Neuronal stem cell (in vitro differentiated cells): Measurements from ENCODE around the gene ADCY3.

Experiments used
- DNase-seq: peaks from one replicate; pipeline ENCODE4 v3.0.0-alpha.2; 2013; ENCODE audit warnings: low spot score
- H2AFZ ChIP-seq: one replicate; pipeline ENCODE4 v1.6.1; 2013; ENCODE audit warnings: mild to moderate bottlenecking, low read length, inconsistent platforms
- H2AK5ac ChIP-seq: 2 replicates; pipeline ENCODE4 v1.6.1; 2013; ENCODE audit warnings: low read depth, mild to moderate bottlenecking, inconsistent platforms, low read length, moderate library complexity, mixed read lengths
- H2BK120ac ChIP-seq: 2 replicates; pipeline ENCODE4 v1.6.1; 2013; ENCODE audit warnings: low read depth, mild to moderate bottlenecking, inconsistent platforms, low read length, moderate library complexity, mixed read lengths
- H2BK12ac ChIP-seq: one replicate; pipeline ENCODE4 v1.6.1; 2013; ENCODE audit warnings: low read length, inconsistent platforms
- H2BK15ac ChIP-seq: 2 replicates; pipeline ENCODE4 v1.6.1; 2013; ENCODE audit warnings: mild to moderate bottlenecking, low read length, inconsistent platforms, mixed read lengths
- H2BK5ac ChIP-seq: one replicate; pipeline ENCODE4 v1.6.1; 2013; ENCODE audit warnings: inconsistent platforms, mild to moderate bottlenecking, low read length, moderate library complexity
- H3K14ac ChIP-seq: one replicate; pipeline ENCODE4 v1.6.1; 2013; ENCODE audit warnings: low read length, inconsistent platforms
- H3K18ac ChIP-seq: 2 replicates; pipeline ENCODE4 v1.6.1; 2013; ENCODE audit warnings: low read length, inconsistent platforms
- H3K23ac ChIP-seq: 2 replicates; pipeline ENCODE4 v1.6.1; 2013; ENCODE audit warnings: low read depth, mild to moderate bottlenecking, mixed read lengths, low read length, inconsistent platforms; ENCODE audit not compliant: poor library complexity
- H3K27ac ChIP-seq: replicated peaks from 3 replicates; pipeline ENCODE4 v1.5.1; 2013; ENCODE audit warnings: low read length, inconsistent platforms
- H3K27me3 ChIP-seq, 3 experiments: 2 replicates each; pipeline ENCODE4 v1.6.1; 2013; ENCODE audit warnings: low read length in 3 of 3, mild to moderate bottlenecking in 2 of 3, inconsistent platforms in 1 of 3, low read depth in 1 of 3, mixed read lengths in 1 of 3, moderate library complexity in 1 of 3; ENCODE audit not compliant: control insufficient read depth in 3 of 3, insufficient read depth in 3 of 3
- H3K36me3 ChIP-seq, 2 donors: replicated peaks in 1 of 2; 2 replicates each; pipeline ENCODE4 v1.6.1; 2013; ENCODE audit warnings: low read length in 2 of 2; ENCODE audit not compliant: control insufficient read depth in 2 of 2, insufficient read depth in 2 of 2
- H3K4ac ChIP-seq: 2 replicates; pipeline ENCODE4 v1.6.1; 2013; ENCODE audit warnings: inconsistent platforms, mild to moderate bottlenecking, low read length, moderate library complexity
- H3K4me1 ChIP-seq, 2 donors: 1 replicate in 1 of 2; 2 replicates in 1 of 2; pipeline ENCODE4 v1.6.1; 2013; ENCODE audit warnings: low read length in 2 of 2, low read depth in 1 of 2; ENCODE audit not compliant: control insufficient read depth in 2 of 2, insufficient read depth in 1 of 2
- H3K4me2 ChIP-seq: one replicate; pipeline ENCODE4 v1.6.1; 2013; ENCODE audit warnings: mild to moderate bottlenecking, low read length, inconsistent platforms; ENCODE audit not compliant: insufficient read depth, poor library complexity, severe bottlenecking
- H3K4me3 ChIP-seq, 2 donors: 2 replicates each; pipeline ENCODE4 v1.5.1; 2013; ENCODE audit warnings: low read length in 2 of 2, mild to moderate bottlenecking in 2 of 2, inconsistent platforms in 1 of 2, moderate library complexity in 1 of 2
- H3K79me1 ChIP-seq: one replicate; pipeline ENCODE4 v1.6.1; 2013; ENCODE audit warnings: low read depth, mild to moderate bottlenecking, inconsistent platforms, low read length, moderate library complexity
- H3K9ac ChIP-seq: one replicate; pipeline ENCODE4 v1.6.1; 2013; ENCODE audit warnings: mild to moderate bottlenecking, low read depth, low read length, inconsistent platforms; ENCODE audit not compliant: poor library complexity
- H3K9me3 ChIP-seq, 2 donors: replicated peaks in 1 of 2; 2 replicates each; pipeline versions ENCODE3 to v1.6.1; 2013; ENCODE audit warnings: low read length in 2 of 2, mild to moderate bottlenecking in 2 of 2, inconsistent platforms in 1 of 2, low read depth in 1 of 2, mixed read lengths in 1 of 2, moderate library complexity in 1 of 2; ENCODE audit not compliant: control insufficient read depth in 2 of 2, insufficient read depth in 1 of 2
- H4K8ac ChIP-seq: one replicate; pipeline ENCODE4 v1.6.1; 2013; ENCODE audit warnings: low read depth, mild to moderate bottlenecking, inconsistent platforms, low read length, moderate library complexity
- H4K91ac ChIP-seq: one replicate; pipeline ENCODE4 v1.6.1; 2013; ENCODE audit warnings: low read length, low read depth, mild to moderate bottlenecking, inconsistent platforms; ENCODE audit not compliant: poor library complexity
- WGBS, 2 donors: extraction: QIAGEN DNeasy Blood & Tissue Kit; methylation state at CpG; one replicate each; pipeline ENCODE4 v1.1.7; 2013; ENCODE audit warnings: missing lambda C conversion rate in 2 of 2, mixed read lengths in 1 of 2; ENCODE audit not compliant: insufficient read length in 2 of 2, insufficient replicate concordance in 1 of 2; ENCODE audit errors: extremely low coverage in 2 of 2; 5-methylcytosine and 5-hydroxymethylcytosine counted together

The ADCY3 gene

DNA sequence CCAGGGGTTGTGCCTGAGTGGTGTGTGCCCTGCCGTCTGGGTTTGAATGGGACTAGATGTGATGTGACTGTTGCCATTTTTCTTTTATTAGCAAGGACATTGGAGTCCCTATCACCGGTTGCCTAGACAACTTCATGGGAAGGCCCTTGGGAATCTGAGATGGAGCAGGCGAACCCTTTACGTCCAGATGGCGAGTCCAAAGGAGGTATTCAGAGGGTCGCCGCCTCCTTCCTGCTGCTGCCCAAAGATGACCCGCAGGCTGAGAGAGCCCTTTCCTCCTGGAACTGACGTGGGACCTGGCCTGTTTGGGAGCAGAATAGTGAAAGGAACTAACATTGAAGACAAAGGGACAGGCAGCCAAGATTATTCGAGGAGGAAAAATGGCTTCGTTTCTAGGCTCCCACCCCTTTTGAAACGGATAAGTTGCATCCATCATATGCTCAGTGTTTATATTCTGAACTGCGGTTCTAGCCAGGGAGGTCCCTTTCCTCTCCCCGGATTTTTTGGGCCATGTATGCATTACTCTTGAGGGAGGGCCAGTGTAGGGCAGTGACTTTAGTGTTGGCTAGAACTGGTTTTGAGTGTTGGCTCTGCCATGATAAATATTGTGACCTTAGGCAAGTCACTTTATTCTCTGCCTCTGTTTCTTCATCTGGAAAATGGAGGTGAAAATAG, 126.1 kb downstream of the ADCY3 start:
- H4K91ac ChIP-seq: peak overlapping the region; percentile 9
- no peak overlapping the region for H3K14ac ChIP-seq
- H3K27ac ChIP-seq: peak overlapping the region; percentile 98
- H3K4ac ChIP-seq: no peak overlapping the region
- peak overlapping the region; percentile 34 for H3K23ac ChIP-seq
- H2AK5ac ChIP-seq: peak overlapping the region; percentile 1
- H2AFZ ChIP-seq: peak overlapping the region; percentile 94
- no CpG with 5 or more reads among the region's 14 CpGs for WGBS, 2 donors
- H3K18ac ChIP-seq: peak overlapping the region; percentile 89
- H3K9ac ChIP-seq: peak overlapping the region; percentile 87
- H3K4me3 ChIP-seq: peak overlapping the region; percentile 78 to 88
- no peaks in the 10 kb centered on the region for H3K27me3 ChIP-seq
- no peak overlapping the region for H2BK15ac ChIP-seq
- H4K8ac ChIP-seq: no peak overlapping the region
- peaks cover 2% of the 10 kb centered on the region for H3K79me1 ChIP-seq
- peak overlapping the region; percentile 99 for H2BK120ac ChIP-seq
- peak overlapping the region; percentile 99 for H2BK5ac ChIP-seq
- H3K36me3 ChIP-seq: peaks cover 15 to 52% of the 10 kb centered on the region in 2 donors
- H3K4me2 ChIP-seq: peak overlapping the region; percentile 73
- H3K9me3 ChIP-seq: peaks cover 6 to 20% of the 10 kb centered on the region in 2 donors
- peak; percentile 49 for DNase-seq
- no peak overlapping the region for H2BK12ac ChIP-seq
- peaks cover 5 to 6% of the 10 kb centered on the region in 2 donors for H3K4me1 ChIP-seq

DNA sequence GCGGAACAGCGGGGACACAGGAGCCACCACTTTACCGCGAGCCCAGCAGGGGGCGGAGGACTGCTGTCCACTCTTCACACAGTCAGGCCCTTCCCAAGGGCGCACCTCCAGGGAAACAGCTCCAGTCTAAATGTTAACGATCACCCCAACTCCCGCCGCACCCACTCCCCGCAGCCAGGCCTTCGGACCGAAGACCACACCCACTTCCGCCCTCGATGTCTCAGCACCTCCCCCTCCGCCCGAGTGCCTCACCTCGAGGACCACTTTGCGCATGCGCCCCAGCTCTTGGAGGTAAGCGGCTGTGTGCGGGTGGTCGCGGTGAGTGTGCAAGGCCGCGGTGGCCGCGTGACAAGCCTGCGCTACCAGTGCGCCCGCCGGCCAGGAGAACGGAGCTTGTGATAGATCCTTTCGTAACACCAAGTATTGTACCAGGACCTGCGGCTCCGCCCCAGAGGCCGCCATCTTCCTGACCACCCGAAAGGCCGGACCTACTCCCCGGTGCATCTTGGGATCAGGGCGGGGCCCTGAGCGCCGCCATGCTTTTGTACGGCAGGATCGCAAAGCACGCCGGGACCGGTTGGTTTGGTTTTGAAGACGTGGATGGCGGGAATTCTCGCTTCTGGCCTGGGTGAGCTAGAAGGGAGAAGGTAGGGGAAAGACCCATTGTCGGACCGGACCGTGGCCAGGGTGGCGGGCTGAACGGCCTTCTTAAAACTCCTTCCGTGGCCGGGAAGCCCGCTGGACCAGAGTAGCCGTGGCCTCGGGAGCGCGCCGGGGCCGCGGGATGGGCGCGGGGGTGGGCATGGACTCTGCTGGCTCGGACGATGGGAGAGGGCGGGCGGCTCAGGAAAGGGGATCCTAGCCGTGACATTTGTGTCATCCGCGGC, 126.9 kb downstream of the ADCY3 start, which contains the start of the genes CENPO and PTRHD1:
TSS of gene CENPO (plus strand) at position 552 of the 887 bp plus-strand sequence. CDS start 495 bp downstream, outside the sequence.
TSS of gene PTRHD1 (minus strand) at position 518 of the 887 bp plus-strand sequence. CDS start at position 504, 14 bp downstream.
- Histone ChIP-seq H3K9me3 (peaks cover 6 to 19% of the 10 kb centered on the region in 2 donors), H4K91ac (peak within 1 kb of the TSS; percentile 89), H2BK15ac (peak within 1 kb of the TSS; percentile 96), H2BK12ac (no peak within 1 kb of the TSS), H2BK120ac (peak within 1 kb of the TSS; percentile 99), H3K4me2 (peak within 1 kb of the TSS; percentile 73), H3K14ac (peak within 1 kb of the TSS; percentile 49), H4K8ac (no peak within 1 kb of the TSS), H3K4me3 (peak within 1 kb of the TSS; percentile 78 to 88), H3K36me3 (peaks cover 15 to 46% of the 10 kb centered on the region in 2 donors), H2AFZ (peak within 1 kb of the TSS; percentile 94), H3K27me3 (no peaks in the 10 kb centered on the region), H2AK5ac (peak within 1 kb of the TSS; percentile 1), H2BK5ac (peak within 1 kb of the TSS; percentile 99), H3K27ac (peak within 1 kb of the TSS; percentile 98), H3K79me1 (peaks cover 2% of the 10 kb centered on the region), H3K9ac (peak within 1 kb of the TSS; percentile 100), H3K4me1 (peaks cover 5 to 6% of the 10 kb centered on the region in 2 donors), H3K4ac (peak within 1 kb of the TSS; percentile 84), H3K23ac (peak within 1 kb of the TSS; percentile 96), H3K18ac (peak within 1 kb of the TSS; percentile 100)
- peak; percentile 96 for DNase-seq
- WGBS, 2 donors: no CpG with 5 or more reads among the region's 74 CpGs

DNA sequence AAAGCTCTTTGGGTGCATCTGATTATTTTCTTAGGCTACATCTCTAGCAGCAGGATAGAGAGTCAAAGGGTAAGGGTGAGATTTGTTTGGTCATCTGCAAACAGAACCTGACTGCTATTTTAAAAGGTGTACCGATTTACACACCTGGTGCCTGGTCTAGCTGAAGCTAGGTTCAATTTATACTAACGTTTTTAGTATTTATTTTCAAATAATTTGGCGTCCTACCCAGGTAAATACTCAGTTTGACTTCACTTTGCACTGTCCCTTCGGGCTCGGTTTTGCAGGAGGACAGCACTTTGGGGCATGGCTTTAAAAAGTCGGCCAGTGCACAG, 127.5 kb downstream of the ADCY3 start:
- Histone ChIP-seq H3K4me2 (peak overlapping the region; percentile 57), H3K9me3 (peaks cover 3 to 13% of the 10 kb centered on the region in 2 donors), H3K27ac (peak overlapping the region; percentile 98)

More for the DNA sequence above, 127.5 kb downstream of the ADCY3 start:
- H4K8ac ChIP-seq: no peak overlapping the region
- H3K79me1 ChIP-seq: peaks cover 2% of the 10 kb centered on the region
- H2BK5ac ChIP-seq: peak overlapping the region; percentile 99
- H3K23ac ChIP-seq: peak overlapping the region; percentile 96
- no peak overlapping the region for H2BK120ac ChIP-seq
- H3K4me1 ChIP-seq: peaks cover 5 to 6% of the 10 kb centered on the region in 2 donors
- H2AK5ac ChIP-seq: no peak overlapping the region
- H4K91ac ChIP-seq: no peak overlapping the region
- H2AFZ ChIP-seq: peak overlapping the region; percentile 94
- DNase-seq: no peak
- no CpG with 5 or more reads among the region's 6 CpGs for WGBS, 2 donors
- H3K36me3 ChIP-seq: peaks cover 9 to 40% of the 10 kb centered on the region in 2 donors
- H2BK12ac ChIP-seq: no peak overlapping the region
- no peak overlapping the region for H3K4ac ChIP-seq
- no peaks in the 10 kb centered on the region for H3K27me3 ChIP-seq
- H3K9ac ChIP-seq: peak overlapping the region; percentile 100
- no peak overlapping the region for H3K14ac ChIP-seq
- H2BK15ac ChIP-seq: peak overlapping the region; percentile 96
- peak overlapping the region; percentile 92 for H3K18ac ChIP-seq
- peak overlapping the region; percentile 78 to 88 for H3K4me3 ChIP-seq
